ENCODE data around the gene CCDC192. TPM values are rescaled to one million over a fixed set of nuclear protein-coding genes. Genes with fewer than 3 reads are reported as not detected.
A peak's percentile ranks its signal among the peaks of the same experiment; 100 is the strongest.

The CCDC192 gene
- total RNA-seq, 1 donor from 2014 or later: not detected

GRCh38 chr5:127961006-127961762 is 258.0 kb downstream of the CCDC192 start:
- DNase-seq: peak; percentile 84

DNA sequence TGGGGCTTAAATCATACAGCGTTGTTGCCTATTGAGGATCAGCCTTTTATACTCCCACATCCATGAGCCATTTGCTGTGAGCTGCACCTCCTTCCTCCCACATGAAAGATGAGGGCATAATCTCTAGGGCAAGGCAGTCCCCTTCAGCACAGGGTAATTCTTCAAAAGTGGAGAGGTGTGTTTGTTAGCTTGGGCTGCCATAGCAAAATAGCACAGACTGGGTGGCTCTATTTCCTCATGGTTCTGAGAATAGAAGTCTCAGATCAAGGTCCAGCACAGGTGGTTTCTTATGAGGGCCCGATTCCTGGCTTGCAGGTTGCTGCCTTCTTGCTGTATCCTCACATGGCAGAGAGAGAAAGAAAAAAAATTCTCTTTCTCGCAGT is 258.6 kb downstream of the CCDC192 start:
- no peak for DNase-seq

GRCh38 chr5:127962491-127962890 is 259.3 kb downstream of the CCDC192 start:
- no peak for DNase-seq

DNA sequence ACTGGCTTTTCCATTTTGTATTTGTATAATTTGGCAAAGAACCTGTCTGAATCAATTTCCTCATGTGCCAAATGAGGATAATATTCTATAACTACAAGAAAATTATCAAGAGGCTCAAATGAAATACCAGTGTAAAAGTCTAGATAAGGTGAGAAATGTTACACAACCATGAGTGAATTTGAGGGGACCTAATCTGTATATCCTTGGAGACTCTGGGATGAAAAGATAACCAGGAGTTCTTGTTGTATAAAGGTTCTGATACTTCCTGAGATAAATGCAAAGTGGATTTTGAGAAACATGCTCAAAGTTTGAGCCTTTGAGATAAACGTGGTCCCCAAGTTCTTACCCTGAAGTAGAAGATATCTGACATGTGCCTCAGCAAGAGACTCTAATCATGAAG is 260.0 kb downstream of the CCDC192 start:
- DNase-seq: no peak

DNA sequence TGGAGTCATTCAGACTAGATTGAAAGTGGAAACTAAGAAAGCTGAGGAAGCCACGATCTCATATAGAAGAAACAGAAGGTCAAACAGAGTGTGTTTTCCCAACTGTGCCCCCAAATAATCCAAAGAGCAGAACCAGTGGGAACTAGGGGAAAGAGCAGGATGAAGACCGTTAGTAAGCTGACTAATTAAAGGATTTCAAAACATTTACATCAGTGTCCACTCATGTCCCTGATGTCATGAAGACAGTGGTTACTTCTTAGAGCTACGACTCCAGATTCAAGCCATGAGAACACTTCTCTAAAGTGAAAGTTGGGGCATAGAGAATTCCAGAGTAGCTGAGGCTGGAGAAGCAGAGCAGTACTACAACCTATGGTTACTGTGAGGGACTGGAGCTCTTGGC is 260.7 kb downstream of the CCDC192 start:
- DNase-seq: no peak

DNA sequence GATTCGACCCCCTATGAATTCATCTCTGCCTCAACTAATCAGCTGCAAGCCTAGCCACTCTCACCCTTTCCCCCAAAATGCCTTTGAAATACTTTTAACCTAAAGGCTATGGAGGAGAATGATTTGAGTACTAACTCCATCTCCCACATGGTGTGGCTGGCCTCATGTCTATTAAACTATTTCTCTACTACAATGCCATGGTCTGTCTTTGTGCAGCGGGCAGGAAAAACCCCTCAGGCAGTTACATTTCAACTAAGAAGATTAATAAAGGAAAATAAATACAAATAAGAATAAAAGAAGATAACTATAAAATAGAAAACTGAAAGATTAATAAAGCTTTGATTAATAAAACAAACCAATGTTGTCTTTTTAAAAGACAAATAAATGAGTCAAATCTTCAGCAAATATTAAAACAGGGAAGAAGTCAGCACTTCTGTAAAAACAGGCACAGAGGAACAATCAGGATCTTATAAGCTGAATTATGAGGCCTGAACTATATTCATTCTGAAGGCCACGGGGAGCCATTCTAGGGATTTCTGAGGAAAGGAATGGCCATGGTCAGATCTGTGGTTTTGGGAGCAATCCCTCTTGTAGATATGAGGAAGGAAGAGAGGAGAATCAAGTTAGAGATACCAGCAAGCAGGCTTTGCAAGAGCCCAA is 264.3 kb downstream of the CCDC192 start:
- DNase-seq: no peak

GRCh38 chr5:127967983-127968592 is 264.9 kb downstream of the CCDC192 start:
- no peak for DNase-seq

DNA sequence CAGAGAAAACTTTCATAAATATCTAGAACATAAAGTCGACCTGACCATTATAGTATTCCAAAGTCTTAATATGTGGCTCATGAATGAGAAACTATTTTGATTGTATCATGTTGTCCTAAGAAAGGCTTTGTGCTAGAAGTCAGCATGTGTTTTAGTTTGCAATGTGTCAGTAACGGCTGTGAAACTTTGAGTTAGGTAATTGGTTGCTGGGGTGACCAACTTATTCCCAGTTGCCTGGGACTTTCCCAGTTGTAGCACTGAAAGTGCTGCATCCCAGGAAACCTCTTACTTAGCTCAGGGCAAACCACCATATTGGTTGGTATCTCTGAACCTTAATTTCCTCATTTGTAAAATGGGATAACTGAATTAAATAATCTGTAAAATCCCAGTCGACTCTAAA is 265.8 kb downstream of the CCDC192 start:
- DNase-seq: no peak

GRCh38 chr5:127969651-127970050 is 266.5 kb downstream of the CCDC192 start:
- no peak for DNase-seq

DNA sequence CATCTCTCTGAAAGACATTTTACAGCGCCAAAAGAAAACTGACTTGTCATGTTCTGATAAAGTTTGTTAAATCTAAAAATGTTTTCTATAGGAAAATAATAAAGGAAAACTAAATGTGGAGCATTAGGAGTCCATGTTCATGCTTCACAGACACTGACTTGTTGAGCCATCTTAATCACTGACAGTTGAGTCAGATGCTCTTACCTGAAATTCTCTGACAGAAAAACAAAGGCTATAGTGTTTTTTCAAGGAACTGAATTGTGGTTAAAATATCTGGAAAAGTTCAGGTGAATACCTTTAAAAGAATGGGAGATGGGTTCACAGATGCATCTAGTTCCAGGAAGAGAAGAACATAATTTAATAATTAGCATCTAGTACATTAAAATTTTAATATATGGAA is 266.9 kb downstream of the CCDC192 start:
- no peak for DNase-seq

- no peak for DNase-seq
Measured at GRCh38 chr5:127970854-127971425, 267.7 kb downstream of the CCDC192 start.

- DNase-seq: no peak
Measured at GRCh38 chr5:127975961-127976360, 272.8 kb downstream of the CCDC192 start.

DNA sequence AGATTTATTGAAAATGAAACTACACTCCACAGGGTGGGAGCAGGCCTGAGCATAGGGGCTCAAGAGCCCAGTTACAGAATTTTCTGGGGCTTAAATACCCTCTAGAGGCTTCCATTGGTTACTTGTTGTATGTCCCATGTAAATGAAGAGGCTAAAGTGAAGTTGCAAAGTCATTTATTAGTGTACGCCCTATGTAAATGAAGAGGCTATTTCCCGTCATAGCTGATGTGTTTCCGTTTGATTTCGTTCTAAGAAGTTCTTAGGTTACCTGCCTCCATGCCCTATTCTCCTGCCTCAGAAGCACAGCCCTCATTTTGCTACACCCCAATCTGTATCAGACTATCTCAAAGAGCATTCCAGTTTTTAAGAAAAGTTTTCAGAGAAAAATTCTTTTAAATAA is 273.3 kb downstream of the CCDC192 start:
- DNase-seq: no peak

- DNase-seq: peak; percentile 30
Measured at GRCh38 chr5:127976991-127977717, 274.0 kb downstream of the CCDC192 start.

DNA sequence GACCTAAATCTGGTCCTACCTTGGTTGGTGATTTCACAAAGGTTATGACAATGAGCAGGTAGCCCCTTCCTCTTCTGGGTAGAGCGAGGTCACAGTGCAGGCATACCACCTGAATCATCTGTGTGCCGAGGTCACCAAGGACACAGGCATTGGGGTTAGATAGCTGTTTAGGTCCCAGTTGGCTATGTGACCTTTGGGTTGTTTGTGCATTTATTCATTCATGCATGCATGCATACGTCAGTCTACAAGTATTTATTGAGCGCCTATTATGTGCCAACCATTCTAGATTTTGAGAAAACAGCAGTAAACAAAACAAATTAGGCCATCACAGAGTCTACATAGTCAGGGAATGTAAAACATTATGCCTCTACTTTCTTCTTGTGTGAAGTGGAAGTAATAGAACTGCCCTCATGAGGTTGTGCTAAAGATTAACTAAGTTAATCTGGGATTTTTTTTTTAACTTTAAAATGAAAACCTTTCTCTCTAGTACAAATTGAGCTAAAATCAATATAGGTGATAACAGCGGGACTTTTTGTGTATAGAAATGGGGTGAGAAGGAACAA is 275.6 kb downstream of the CCDC192 start:
- no peak for DNase-seq

- DNase-seq: no peak
Measured at GRCh38 chr5:127979475-127979874, 276.3 kb downstream of the CCDC192 start.

- DNase-seq: no peak
Measured at GRCh38 chr5:127980843-127981242, 277.7 kb downstream of the CCDC192 start.

- no peak for DNase-seq
Measured at GRCh38 chr5:127981498-127981897, 278.3 kb downstream of the CCDC192 start.

DNA sequence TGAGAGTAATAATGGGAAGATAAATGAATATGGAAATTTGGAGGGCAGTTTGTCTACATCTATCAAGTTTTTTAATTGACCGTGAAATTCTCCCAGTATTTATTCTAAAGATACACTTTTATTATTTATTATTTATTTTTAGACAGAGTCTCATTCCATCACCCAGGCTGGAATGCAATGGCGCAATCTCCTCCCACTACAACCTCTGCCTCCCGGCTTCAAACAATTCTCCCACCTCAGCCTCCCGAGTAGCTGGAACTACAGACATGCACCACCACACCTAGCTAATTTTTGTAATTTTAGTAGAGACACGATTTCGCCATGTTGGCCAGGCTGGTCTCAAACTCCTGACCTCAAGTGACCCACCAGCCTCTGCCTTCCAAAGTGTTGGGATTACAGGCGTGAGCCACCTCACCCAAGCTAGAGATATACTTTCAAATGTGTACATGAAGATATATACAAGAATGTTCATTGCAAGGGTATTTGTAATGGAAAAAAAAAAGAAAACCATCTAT is 282.7 kb downstream of the CCDC192 start:
- DNase-seq: no peak

DNA sequence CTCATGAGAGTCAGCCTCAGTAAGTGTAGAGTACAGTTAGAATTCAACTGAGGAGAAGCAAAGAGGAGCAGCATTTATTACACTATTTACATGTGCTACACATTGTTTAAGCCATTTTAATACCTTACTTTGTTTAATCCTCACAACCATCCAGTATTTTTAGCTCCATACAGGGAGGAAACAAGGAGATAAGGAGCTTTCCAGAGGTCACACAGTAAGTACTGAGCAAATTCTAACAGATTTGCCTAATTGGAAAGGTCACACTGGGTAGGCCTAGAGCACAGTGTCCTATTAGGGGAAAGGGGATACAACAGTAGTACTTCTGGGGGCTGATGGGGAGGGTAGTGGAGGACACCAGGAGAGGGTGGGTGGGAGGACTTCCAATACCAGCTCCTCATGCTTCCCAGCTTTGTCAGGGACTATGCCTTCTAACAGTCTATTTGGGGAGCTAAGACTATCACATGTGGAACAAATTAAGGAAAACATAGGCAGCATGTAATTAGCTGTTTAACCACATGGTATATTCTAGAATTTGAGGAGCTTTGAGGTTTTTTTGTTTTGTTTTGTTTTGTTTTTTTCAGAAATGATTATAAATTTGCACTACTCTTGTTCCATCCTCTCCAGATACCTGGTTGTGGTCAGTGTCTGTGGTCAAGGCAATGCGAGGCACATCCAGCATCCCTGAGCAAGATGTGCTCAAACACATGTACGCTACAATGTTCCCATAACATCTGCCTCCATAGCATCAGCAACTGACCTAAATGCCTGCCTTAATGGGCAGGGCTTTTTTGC is 284.4 kb downstream of the CCDC192 start:
- no peak for DNase-seq

DNA sequence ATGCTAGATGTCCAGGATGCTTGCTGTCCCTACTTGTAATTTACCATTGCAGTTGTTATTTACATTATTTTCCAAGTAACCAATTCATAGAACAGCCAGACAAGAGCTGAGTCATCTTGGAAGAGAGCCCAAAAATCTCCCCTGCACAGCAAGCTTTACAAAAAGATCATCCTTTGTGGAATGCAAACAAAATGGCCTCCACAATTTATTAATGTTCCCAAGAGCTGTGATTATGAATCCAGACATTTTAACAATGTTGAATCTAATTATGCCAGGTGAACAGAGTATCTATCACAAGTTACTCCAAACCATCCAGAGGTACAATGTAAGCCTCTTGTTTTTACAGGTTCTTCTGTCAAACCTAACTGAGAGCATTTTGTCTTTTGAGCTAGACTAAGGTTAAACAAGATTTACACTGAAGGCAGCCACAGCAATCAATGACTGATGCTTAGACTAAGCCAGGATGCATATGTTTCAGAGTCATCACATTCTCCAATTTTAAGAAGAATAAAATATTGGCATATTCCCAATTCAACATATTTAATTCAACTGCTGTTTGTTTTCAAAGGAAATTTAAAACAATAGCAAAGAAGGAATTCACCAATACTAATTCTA is 285.1 kb downstream of the CCDC192 start:
- peak; percentile 91 for DNase-seq
